H9 (cell line): ENCODE results near the gene SNAP25. TPM values are rescaled to one million over a fixed set of nuclear protein-coding genes. Genes with fewer than 3 reads are reported as not detected.

Experiments
- DNase-seq: peaks from one replicate; pipeline ENCODE4 v3.0.0-alpha.2; 2017
- H2AFZ ChIP-seq: one replicate; pipeline ENCODE4 v1.6.1; 2013; ENCODE audit warnings: mild to moderate bottlenecking, low read length, control low read depth, moderate library complexity
- H2AK5ac ChIP-seq: 2 replicates; pipeline ENCODE4 v1.6.1; 2013; ENCODE audit warnings: low read length, control low read depth, mixed read lengths; ENCODE audit not compliant: insufficient read length
- H2BK120ac ChIP-seq: one replicate; pipeline ENCODE4 v1.6.1; 2013; ENCODE audit warnings: low read depth, mild to moderate bottlenecking, low read length, control low read depth, inconsistent platforms; ENCODE audit not compliant: poor library complexity, severe bottlenecking
- H2BK12ac ChIP-seq: 2 replicates; pipeline ENCODE4 v1.6.1; 2013; ENCODE audit warnings: low read length, control low read depth, mixed read lengths, low read depth; ENCODE audit not compliant: insufficient read length
- H2BK15ac ChIP-seq: 2 replicates; pipeline ENCODE4 v1.6.1; 2013; ENCODE audit warnings: low read depth, low read length, control low read depth
- H2BK20ac ChIP-seq: one replicate; pipeline ENCODE4 v1.6.1; 2013; ENCODE audit warnings: low read depth, mild to moderate bottlenecking, low read length, control low read depth, inconsistent platforms; ENCODE audit not compliant: poor library complexity, severe bottlenecking
- H2BK5ac ChIP-seq: 2 replicates; pipeline ENCODE4 v1.6.1; 2013; ENCODE audit warnings: low read length, control low read depth, mixed read lengths; ENCODE audit not compliant: insufficient read length
- H3K14ac ChIP-seq: 2 replicates; pipeline ENCODE4 v1.6.1; 2013; ENCODE audit warnings: low read length, control low read depth; ENCODE audit not compliant: insufficient read depth
- H3K18ac ChIP-seq: 2 replicates; pipeline ENCODE4 v1.6.1; 2013; ENCODE audit warnings: low read depth, mild to moderate bottlenecking, mixed read lengths, low read length, control low read depth; ENCODE audit not compliant: insufficient read length
- H3K23ac ChIP-seq: 2 replicates; pipeline ENCODE4 v1.6.1; 2013; ENCODE audit warnings: low read length, control low read depth, mixed read lengths, low read depth; ENCODE audit not compliant: insufficient read length
- H3K23me2 ChIP-seq: 2 replicates; pipeline ENCODE4 v1.6.1; 2013; ENCODE audit warnings: low read depth, mild to moderate bottlenecking, mixed read lengths, low read length, control low read depth; ENCODE audit not compliant: insufficient read length, poor library complexity, severe bottlenecking
- H3K27ac ChIP-seq: 2 replicates; pipeline ENCODE4 v1.5.1; 2013; ENCODE audit warnings: low read length, control low read depth, mixed read lengths, low read depth; ENCODE audit not compliant: insufficient read length
- H3K27me3 ChIP-seq: 2 replicates; pipeline ENCODE4 v1.6.1; 2013; ENCODE audit warnings: low read length, control low read depth, inconsistent platforms; ENCODE audit not compliant: insufficient read depth
- H3K4ac ChIP-seq: 2 replicates; pipeline ENCODE4 v1.6.1; 2013; ENCODE audit warnings: low read depth, mild to moderate bottlenecking, control low read depth, inconsistent platforms, low read length, moderate library complexity
- H3K4me1 ChIP-seq: 2 replicates; pipeline ENCODE4 v1.6.1; 2013; ENCODE audit warnings: low read length, control low read depth, inconsistent platforms; ENCODE audit not compliant: insufficient read depth
- H3K4me2 ChIP-seq: 2 replicates; pipeline ENCODE4 v1.6.1; 2013; ENCODE audit warnings: low read length, control low read depth, mixed read lengths; ENCODE audit not compliant: insufficient read length, insufficient read depth
- H3K56ac ChIP-seq: 2 replicates; pipeline ENCODE4 v1.6.1; 2013; ENCODE audit warnings: low read depth, mild to moderate bottlenecking, mixed read lengths, low read length, control low read depth; ENCODE audit not compliant: insufficient read length
- H3K79me1 ChIP-seq: 2 replicates; pipeline ENCODE4 v1.6.1; 2013; ENCODE audit warnings: low read depth, mild to moderate bottlenecking, moderate library complexity, low read length, control low read depth, inconsistent platforms; ENCODE audit not compliant: insufficient read depth, poor library complexity, severe bottlenecking
- H3K79me2 ChIP-seq: 2 replicates; pipeline ENCODE4 v1.6.1; 2013; ENCODE audit warnings: low read length, control low read depth, inconsistent platforms; ENCODE audit not compliant: insufficient read depth
- H3K9ac ChIP-seq: 2 replicates; pipeline ENCODE4 v1.6.1; 2013; ENCODE audit warnings: low read length, control low read depth, mixed read lengths; ENCODE audit not compliant: insufficient read length; ENCODE audit errors: extremely low read depth
- H3K9me3 ChIP-seq: one replicate; pipeline ENCODE4 v1.6.1; 2013; ENCODE audit warnings: low read depth, low read length, inconsistent platforms; ENCODE audit not compliant: control insufficient read depth
- H3T11ph ChIP-seq: one replicate; pipeline ENCODE4 v1.6.1; 2013; ENCODE audit warnings: mild to moderate bottlenecking, low read length, control low read depth, inconsistent platforms
- H4K20me1 ChIP-seq: one replicate; pipeline ENCODE4 v1.6.1; 2013; ENCODE audit not compliant: control insufficient read depth, insufficient read length, insufficient read depth
- H4K5ac ChIP-seq: 2 replicates; pipeline ENCODE4 v1.6.1; 2013; ENCODE audit warnings: low read depth, mild to moderate bottlenecking, mixed read lengths, low read length, control low read depth; ENCODE audit not compliant: insufficient read length
- H4K8ac ChIP-seq: replicated peaks from 2 replicates; pipeline ENCODE4 v1.6.1; 2013; ENCODE audit warnings: low read length, control low read depth, mixed read lengths, low read depth; ENCODE audit not compliant: insufficient read length
- H4K91ac ChIP-seq: 2 replicates; pipeline ENCODE4 v1.6.1; 2013; ENCODE audit warnings: low read depth, mild to moderate bottlenecking, moderate library complexity, mixed read lengths, low read length, control low read depth; ENCODE audit not compliant: insufficient read length
- H3K27ac Mint-ChIP-seq, 3 experiments: 2 replicates in 2 of 3; 3 replicates in 1 of 3; pipeline ENCODE4 v1.8.0; 2020 to 2021; ENCODE audit warnings: mixed read lengths in 3 of 3, mild to moderate bottlenecking in 1 of 3, moderate library complexity in 1 of 3
- H3K27me3 Mint-ChIP-seq: 2 replicates; pipeline ENCODE4 v1.8.0; 2021; ENCODE audit warnings: low read depth, mild to moderate bottlenecking, moderate library complexity, mixed read lengths
- H3K36me3 Mint-ChIP-seq, 3 experiments: 2 replicates in 2 of 3; 3 replicates in 1 of 3; pipeline ENCODE4 v1.8.0; 2020 to 2021; ENCODE audit warnings: low read depth in 3 of 3, mixed read lengths in 3 of 3; ENCODE audit not compliant: insufficient read depth in 1 of 3
- H3K4me1 Mint-ChIP-seq, 2 experiments: 2 replicates each; pipeline ENCODE4 v1.8.0; 2020; ENCODE audit warnings: mixed read lengths in 2 of 2
- H3K4me3 Mint-ChIP-seq, 2 experiments: 2 replicates in 1 of 2; 3 replicates in 1 of 2; pipeline ENCODE4 v1.8.0; 2020 to 2021; ENCODE audit warnings: mild to moderate bottlenecking in 2 of 2, mixed read lengths in 2 of 2, moderate library complexity in 1 of 2
- H3K9me3 Mint-ChIP-seq, 2 experiments: 2 replicates in 1 of 2; 3 replicates in 1 of 2; pipeline ENCODE4 v1.8.0; 2020; ENCODE audit warnings: mild to moderate bottlenecking in 2 of 2, mixed read lengths in 2 of 2, moderate library complexity in 1 of 2
- CTCF ChIP-seq: fragments of 200-600 bp; sonication (generic); conservative IDR thresholded peaks from 3 replicates; pipeline ENCODE4 v1.8.0; 2021; ENCODE audit warnings: antibody characterized with exemption, mild to moderate bottlenecking
- WGBS: extraction: QIAGEN DNeasy Blood & Tissue Kit; methylation state at CpG from one replicate; pipeline ENCODE4 v1.1.7; 2013; ENCODE audit warnings: missing lambda C conversion rate, low lambda C conversion rate, mixed read lengths; ENCODE audit not compliant: insufficient read length; ENCODE audit errors: extremely low coverage; 5-methylcytosine and 5-hydroxymethylcytosine counted together
- total RNA-seq: library from RNA; stranded (reverse); gene quantifications from 2 replicates; pipeline ENCODE4 v1.2.1, GENCODE V29; 2021

Gene SNAP25
- total RNA-seq, 1 experiment from 2014 or later, result 0.13 TPM

GRCh38 chr20:10190456-10190855 is 28.2 kb upstream of the SNAP25 start:
- Histone ChIP-seq H3K79me1 (no peaks in the 10 kb centered on the region), H3K4ac (no peak overlapping the region), H3K4me2 (no peak overlapping the region), H3K18ac (no peak overlapping the region), H3K79me2 (no peaks in the 10 kb centered on the region), H3K4me1 (no peaks in the 10 kb centered on the region), H3K56ac (no peak overlapping the region), H2AK5ac (no peak overlapping the region), H3K23me2 (no peaks in the 10 kb centered on the region), H4K91ac (no peak overlapping the region), H2BK120ac (no peak overlapping the region), H3K9ac (no peak overlapping the region), H3K23ac (no peak overlapping the region), H2BK20ac (no peak overlapping the region), H2BK12ac (no peak overlapping the region), H3K9me3 (no peaks in the 10 kb centered on the region), H2AFZ (no peak overlapping the region), H2BK5ac (no peak overlapping the region), H2BK15ac (no peak overlapping the region), H4K20me1 (no peaks in the 10 kb centered on the region), H3K14ac (no peak overlapping the region), H3K27ac (no peak overlapping the region), H4K5ac (no peak overlapping the region), H4K8ac (no peak overlapping the region), H3K27me3 (no peaks in the 10 kb centered on the region), H3T11ph (no peak overlapping the region)
- Mint-ChIP-seq H3K27me3 (no peaks in the 10 kb centered on the region; the same call in 1 of the 2 replicates), H3K27ac (no peak overlapping the region), H3K4me1 (no peaks in the 10 kb centered on the region), H3K36me3 (no peaks in the 10 kb centered on the region), H3K4me3 (no peak overlapping the region), H3K9me3 (no peaks in the 10 kb centered on the region)
- no peak for DNase-seq
- no peak for TF ChIP-seq CTCF
- no CpG with 5 or more reads among the region's 3 CpGs for WGBS
